ENCODE results near the gene PATZ1. TPM values are rescaled to one million over a fixed set of nuclear protein-coding genes. Genes with fewer than 3 reads are reported as not detected.

The PATZ1 gene
- total and polyA plus RNA-seq, 2 of the 8 experiments (the other 6 are each of a cell fraction or from before 2014, with no cell fraction given) = 62.1 to 70.9 TPM

DNA sequence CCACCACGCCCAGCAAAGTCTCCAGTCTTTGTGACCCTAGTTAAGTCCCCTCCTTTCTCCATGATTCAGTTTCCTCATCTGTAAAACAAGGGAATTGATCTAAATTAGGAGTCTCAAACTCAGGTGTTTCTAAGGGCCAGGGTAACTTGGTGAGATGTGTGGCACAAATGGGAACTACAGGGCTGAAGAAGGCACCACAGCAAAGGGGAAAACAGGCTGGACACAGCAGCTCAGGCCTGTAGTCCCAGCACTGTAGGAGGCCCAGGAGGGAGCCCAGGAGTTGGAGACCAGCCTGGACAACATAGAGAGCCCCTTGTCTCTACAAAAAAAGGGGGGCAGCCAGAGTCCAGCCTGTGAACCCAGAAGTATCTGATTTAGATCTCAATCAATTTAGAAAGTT lies 15.6 kb upstream of the PATZ1 start:
- Histone ChIP-seq H4K8ac (ENCODE audit: extremely low read depth, insufficient read depth, low read length) (no peak overlapping the region), H3K4ac (replicated peaks; ENCODE audit: insufficient read length, low read depth, low read length) (no peak overlapping the region), H3K27me3 (replicated peaks in 1 of 4; ENCODE audit: control insufficient read depth in 3 of 4, extremely low read depth in 1 of 4, insufficient read depth in 3 of 4, low read length in 3 of 4) (no peaks in the 10 kb centered on the region), H2BK20ac (ENCODE audit: low read length) (no peak overlapping the region), H4K5ac (ENCODE audit: insufficient read length, low read depth, low read length) (no peak overlapping the region), H2AFZ (ENCODE audit: low read length) (no peak overlapping the region), H2BK12ac (ENCODE audit: low read depth, low read length) (no peak overlapping the region), H3K9me3 (ENCODE audit: insufficient read depth in 2 of 2, low read depth in 1 of 2, low read length in 1 of 2) (no peaks in the 10 kb centered on the region), H3K36me3 (ENCODE audit: control insufficient read depth in 2 of 4, insufficient read depth in 4 of 4, low read length in 3 of 4) (no peaks in the 10 kb centered on the region), H4K91ac (replicated peaks; ENCODE audit: insufficient read length, low read length) (no peak overlapping the region), H3K4me1 (replicated peaks in 1 of 4; ENCODE audit: control insufficient read depth in 3 of 4, insufficient read depth in 4 of 4, low read length in 3 of 4) (no peaks in the 10 kb centered on the region), H3K79me2 (ENCODE audit: control insufficient read depth in 1 of 2, insufficient read depth in 2 of 2, low read length in 2 of 2) (no peaks in the 10 kb centered on the region), H3K4me2 (ENCODE audit: insufficient read depth in 1 of 2, low read depth in 2 of 2, low read length in 2 of 2) (no peak overlapping the region), H3K23ac (ENCODE audit: insufficient read length) (no peak overlapping the region), H3K27ac (ENCODE audit: low read depth, low read length) (no peak overlapping the region), H4K20me1 (replicated peaks in 1 of 2; ENCODE audit: control insufficient read depth in 1 of 2, insufficient read depth in 2 of 2, low read length in 2 of 2) (no peaks in the 10 kb centered on the region), H2BK15ac (ENCODE audit: low read length) (no peak overlapping the region), H3K79me1 (ENCODE audit: low read depth, low read length) (no peaks in the 10 kb centered on the region), H3K23me2 (ENCODE audit: low read depth, low read length) (no peaks in the 10 kb centered on the region), H3K9ac (replicated peaks in 1 of 4; ENCODE audit: extremely low read depth in 1 of 4, low read depth in 3 of 4, low read length in 3 of 4) (no peak overlapping the region), H2AK5ac (ENCODE audit: low read depth, low read length) (no peak overlapping the region), H3K18ac (ENCODE audit: extremely low read depth, low read length) (no peak overlapping the region), H3K56ac (replicated peaks; ENCODE audit: insufficient read length, low read depth, low read length) (no peak overlapping the region), H2BK120ac (replicated peaks; ENCODE audit: low read depth, low read length) (no peak overlapping the region), H3K4me3 (ENCODE audit: extremely low read depth in 1 of 4, insufficient read depth in 2 of 4, low read depth in 3 of 4, low read length in 4 of 4) (no peak overlapping the region), H3K14ac (ENCODE audit: insufficient read length) (no peak overlapping the region), H2BK5ac (ENCODE audit: low read depth, low read length) (no peak overlapping the region)
- ChIA-PET CTCF (ENCODE audit: partially characterized antibody) (no interaction called here), POLR2A (ENCODE audit: partially characterized antibody) (interaction anchor here (1.1 kb wide), 1 partner anchor 14 kb away, joined by 3 read pairs; no protein-coding TSS in a partner anchor)
- FAIRE-seq (no peak), DNase-seq (ENCODE audit: low read depth in 1 of 2, low spot score in 2 of 2) (no peak)
- TF ChIP-seq RFX5 (IDR thresholded peaks at IDR 0.05; ENCODE audit: borderline replicate concordance, low read depth, low read length) (no peak), RAD21 (IDR thresholded peaks at IDR 0.05 in 1 of 2, conservative IDR thresholded peaks at IDR 0.05 in 1 of 2; ENCODE audit: low read depth in 2 of 2, low read length in 2 of 2) (no peak), SIX5 (IDR thresholded peaks at IDR 0.05; ENCODE audit: low read depth, low read length) (no peak), ATF3 (IDR thresholded peaks at IDR 0.05; ENCODE audit: insufficient read depth, low read depth, low read length) (no peak), JUND (IDR thresholded peaks at IDR 0.05; ENCODE audit: low read length) (no peak), TEAD4 (IDR thresholded peaks at IDR 0.05; ENCODE audit: low read depth, low read length) (no peak)
- 33% methylated on average over 1 of the region's 1 CpG; no CpG with 5 or more reads in 1 of the 2 experiments for WGBS, 2 experiments (ENCODE audit: extremely low coverage in 1 of 2, insufficient coverage in 1 of 2, insufficient read length in 1 of 2, insufficient replicate concordance in 2 of 2, low coverage in 1 of 2, low lambda C conversion rate in 2 of 2, missing lambda C conversion rate in 1 of 2)
